SK-N-SH treated with all-trans-retinoic acid at 6 μM for 48 hours (cell line): ENCODE measurements around the gene EXD3.

Experiments
- ATAC-seq: fragments of 200-7000 bp; cut with Tn5 transposase; 3 replicates; pipeline ENCODE4 v1.9.1; 2020; ENCODE audit warnings: mild to moderate bottlenecking, moderate library complexity
- ARNTL ChIP-seq: fragments of 450-650 bp; formaldehyde crosslinking; IDR thresholded peaks from 2 replicates; pipeline ENCODE4 v1.5.0; 2020; ENCODE audit warnings: low read depth, mild to moderate bottlenecking, moderate library complexity, borderline replicate concordance
- BACH2 ChIP-seq: fragments of 250-450 bp; sonication (Bioruptor Pico); IDR thresholded peaks from 2 replicates; pipeline ENCODE4 v1.9.0; 2021; ENCODE audit warnings: mild to moderate bottlenecking, borderline replicate concordance
- CSDC2 ChIP-seq: fragments of 250-450 bp; sonication (Bioruptor Pico); IDR thresholded peaks from 2 replicates; pipeline ENCODE4 v1.5.0; 2020; ENCODE audit warnings: mild to moderate bottlenecking, moderate library complexity
- ESRRG ChIP-seq: fragments of 250-450 bp; sonication (Bioruptor Pico); IDR thresholded peaks from 2 replicates; pipeline ENCODE4 v1.6.1; 2021; ENCODE audit warnings: mild to moderate bottlenecking
- GLIS3 ChIP-seq: fragments of 250-450 bp; sonication (Bioruptor Pico); IDR thresholded peaks from 2 replicates; pipeline ENCODE4 v1.5.0; 2020; ENCODE audit warnings: mild to moderate bottlenecking, moderate library complexity
- ISL1 ChIP-seq: fragments of 250-450 bp; sonication (Bioruptor Pico); IDR thresholded peaks from 2 replicates; pipeline ENCODE4 v2.1.2; 2022; ENCODE audit warnings: mild to moderate bottlenecking, moderate library complexity
- OSR1 ChIP-seq: fragments of 250-450 bp; sonication (Bioruptor Pico); IDR thresholded peaks from 2 replicates; pipeline ENCODE4 v1.8.0; 2022; ENCODE audit warnings: moderate library complexity, mild to moderate bottlenecking, inconsistent platforms
- PPARA ChIP-seq: fragments of 250-450 bp; sonication (Bioruptor Pico); IDR thresholded peaks from 2 replicates; pipeline ENCODE4 v1.5.0; 2020; ENCODE audit warnings: mild to moderate bottlenecking, borderline replicate concordance
- RARB ChIP-seq: fragments of 250-450 bp; sonication (Bioruptor Pico); IDR thresholded peaks from 2 replicates; pipeline ENCODE4 v1.8.0; 2021; ENCODE audit warnings: mild to moderate bottlenecking, moderate library complexity
- SNAI2 ChIP-seq: fragments of 250-450 bp; sonication (Bioruptor Pico); IDR thresholded peaks from 2 replicates; pipeline ENCODE4 v1.5.0; 2020; ENCODE audit warnings: mild to moderate bottlenecking, moderate library complexity
- TCF4 ChIP-seq: fragments of 250-450 bp; sonication (Bioruptor Pico); IDR thresholded peaks from 2 replicates; pipeline ENCODE4 v1.8.0; 2021; ENCODE audit warnings: mild to moderate bottlenecking, moderate library complexity, borderline replicate concordance
- TOX ChIP-seq: fragments of 250-450 bp; sonication (Bioruptor Pico); IDR thresholded peaks from 2 replicates; pipeline ENCODE4 v1.8.0; 2021; ENCODE audit warnings: mild to moderate bottlenecking, moderate library complexity, borderline replicate concordance
- ZC3H10 ChIP-seq: fragments of 250-450 bp; sonication (Bioruptor Pico); IDR thresholded peaks from 2 replicates; pipeline ENCODE4 v1.5.1; 2021; ENCODE audit warnings: mild to moderate bottlenecking, moderate library complexity
- ZFP3 ChIP-seq: fragments of 250-450 bp; sonication (Bioruptor Pico); IDR thresholded peaks from 2 replicates; pipeline ENCODE4 v1.5.0; 2020; ENCODE audit warnings: mild to moderate bottlenecking, moderate library complexity
- ZFP30 ChIP-seq: fragments of 450-650 bp; formaldehyde crosslinking; IDR thresholded peaks from 2 replicates; pipeline ENCODE4 v1.5.0; 2022; ENCODE audit warnings: mild to moderate bottlenecking, moderate library complexity
- ZNF565 ChIP-seq: fragments of 450-650 bp; formaldehyde crosslinking; conservative IDR thresholded peaks from 2 replicates; pipeline ENCODE4 v1.5.0; 2020; ENCODE audit warnings: low read depth, mild to moderate bottlenecking, moderate library complexity
- ZNF70 ChIP-seq: fragments of 450-650 bp; formaldehyde crosslinking; IDR thresholded peaks from 2 replicates; pipeline ENCODE4 v1.5.0; 2020; ENCODE audit warnings: mild to moderate bottlenecking, moderate library complexity
- ZNF8 ChIP-seq: fragments of 450-650 bp; formaldehyde crosslinking; IDR thresholded peaks from 2 replicates; pipeline ENCODE4 v1.5.0; 2020; ENCODE audit warnings: mild to moderate bottlenecking, moderate library complexity
- TF ChIP-seq, protein P1 (sequence below): fragments of 250-450 bp; sonication (Bioruptor Pico); IDR thresholded peaks from 2 replicates; pipeline ENCODE4 v1.8.0; 2020; ENCODE audit warnings: mild to moderate bottlenecking, moderate library complexity, borderline replicate concordance
- TF ChIP-seq, protein P2 (sequence below): fragments of 250-450 bp; sonication (Bioruptor Pico); IDR thresholded peaks from 2 replicates; pipeline ENCODE4 v1.5.0; 2020; ENCODE audit warnings: mild to moderate bottlenecking, moderate library complexity
- TF ChIP-seq, protein P3 (sequence below): fragments of 250-450 bp; sonication (Bioruptor Pico); IDR thresholded peaks from 2 replicates; pipeline ENCODE4 v1.8.0; 2021; ENCODE audit warnings: low read depth, mild to moderate bottlenecking, moderate library complexity, borderline replicate concordance
- TF ChIP-seq, protein P4 (sequence below): fragments of 250-450 bp; sonication (Bioruptor Pico); IDR thresholded peaks from 2 replicates; pipeline ENCODE4 v1.5.1; 2020; ENCODE audit warnings: low read depth, mild to moderate bottlenecking, moderate library complexity
- TF ChIP-seq, protein P5 (sequence below): fragments of 250-450 bp; sonication (Bioruptor Pico); IDR thresholded peaks from 2 replicates; pipeline ENCODE4 v1.5.1; 2021; ENCODE audit warnings: mild to moderate bottlenecking, moderate library complexity

The EXD3 gene

DNA sequence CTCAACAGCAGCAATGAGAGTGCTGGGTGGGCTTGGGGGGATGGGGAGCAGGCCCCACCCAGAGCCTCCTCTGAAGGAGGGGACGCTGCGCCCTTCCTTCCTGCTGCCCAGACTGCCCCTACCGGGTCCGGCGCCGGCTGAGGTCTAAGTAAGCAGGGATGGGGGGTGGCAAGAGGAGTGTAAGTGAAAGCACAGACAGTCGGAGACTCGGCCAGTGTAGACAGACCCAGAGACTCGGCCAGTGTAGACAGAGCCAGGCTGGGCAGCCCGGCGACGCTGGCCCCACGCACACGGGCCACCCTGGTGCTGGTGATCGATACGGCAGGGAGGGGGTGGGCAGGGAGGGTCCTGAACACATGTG lies 25.6 kb upstream of the EXD3 start (continued):
- TF ChIP-seq ZFP30 (CRISPR knock-in tag): no peak

DNA sequence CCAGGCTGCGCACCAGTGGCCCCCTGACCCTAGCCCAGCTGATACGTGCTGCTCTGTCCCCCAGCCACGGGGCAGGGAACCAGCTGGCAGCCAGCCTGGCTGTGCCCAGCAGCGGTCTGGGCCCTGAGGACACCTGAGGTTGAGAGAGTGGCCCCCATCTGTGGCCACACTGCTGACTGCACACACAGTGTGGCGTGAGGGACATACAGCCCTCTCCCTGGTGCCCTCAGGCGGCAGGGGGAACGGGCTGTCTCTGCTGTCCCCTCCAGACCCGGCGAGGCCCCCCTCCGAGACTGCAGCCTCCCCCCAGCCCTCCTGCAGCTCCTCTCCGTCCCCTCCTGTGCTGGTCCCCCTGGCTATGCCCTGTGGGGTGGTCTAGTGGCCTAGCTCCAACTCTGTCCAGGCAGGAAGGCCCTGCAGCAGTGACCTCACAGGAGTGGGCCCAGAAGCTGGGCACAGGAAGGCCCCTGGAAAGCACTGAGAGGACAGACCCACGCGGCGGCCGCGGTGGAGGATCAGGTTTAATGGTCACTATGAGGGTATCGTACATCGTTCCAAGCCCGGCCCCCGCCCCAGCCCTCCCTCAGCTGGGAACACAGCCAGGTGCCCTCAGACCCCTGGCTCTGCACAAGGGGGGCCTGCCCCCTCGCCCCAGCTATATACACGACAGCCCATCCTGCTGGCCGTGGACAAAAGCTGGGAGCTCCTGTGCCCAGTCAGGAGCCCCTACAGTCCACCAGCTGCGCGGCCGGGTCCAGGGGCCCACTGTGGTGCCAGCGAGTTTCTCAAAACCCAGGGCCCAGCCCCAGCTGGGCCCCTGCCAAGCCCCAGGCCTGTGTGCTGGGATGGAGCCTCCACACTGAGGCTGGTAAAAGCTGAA lies 25.0 kb upstream of the EXD3 start:
- no peak for TF ChIP-seq ISL1
- no peak for TF ChIP-seq ZNF8 (CRISPR knock-in tag)
- TF ChIP-seq, protein P1, sequence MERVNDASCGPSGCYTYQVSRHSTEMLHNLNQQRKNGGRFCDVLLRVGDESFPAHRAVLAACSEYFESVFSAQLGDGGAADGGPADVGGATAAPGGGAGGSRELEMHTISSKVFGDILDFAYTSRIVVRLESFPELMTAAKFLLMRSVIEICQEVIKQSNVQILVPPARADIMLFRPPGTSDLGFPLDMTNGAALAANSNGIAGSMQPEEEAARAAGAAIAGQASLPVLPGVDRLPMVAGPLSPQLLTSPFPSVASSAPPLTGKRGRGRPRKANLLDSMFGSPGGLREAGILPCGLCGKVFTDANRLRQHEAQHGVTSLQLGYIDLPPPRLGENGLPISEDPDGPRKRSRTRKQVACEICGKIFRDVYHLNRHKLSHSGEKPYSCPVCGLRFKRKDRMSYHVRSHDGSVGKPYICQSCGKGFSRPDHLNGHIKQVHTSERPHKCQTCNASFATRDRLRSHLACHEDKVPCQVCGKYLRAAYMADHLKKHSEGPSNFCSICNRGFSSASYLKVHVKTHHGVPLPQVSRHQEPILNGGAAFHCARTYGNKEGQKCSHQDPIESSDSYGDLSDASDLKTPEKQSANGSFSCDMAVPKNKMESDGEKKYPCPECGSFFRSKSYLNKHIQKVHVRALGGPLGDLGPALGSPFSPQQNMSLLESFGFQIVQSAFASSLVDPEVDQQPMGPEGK: no peak
- no peak for TF ChIP-seq ZC3H10 (CRISPR knock-in tag)
- no peak for TF ChIP-seq GLIS3 (CRISPR knock-in tag)
- TF ChIP-seq ZFP3 (CRISPR knock-in tag): no peak
- no peak for TF ChIP-seq TOX (CRISPR knock-in tag)
- TF ChIP-seq ZFP30 (CRISPR knock-in tag): no peak
- TF ChIP-seq, protein P2, sequence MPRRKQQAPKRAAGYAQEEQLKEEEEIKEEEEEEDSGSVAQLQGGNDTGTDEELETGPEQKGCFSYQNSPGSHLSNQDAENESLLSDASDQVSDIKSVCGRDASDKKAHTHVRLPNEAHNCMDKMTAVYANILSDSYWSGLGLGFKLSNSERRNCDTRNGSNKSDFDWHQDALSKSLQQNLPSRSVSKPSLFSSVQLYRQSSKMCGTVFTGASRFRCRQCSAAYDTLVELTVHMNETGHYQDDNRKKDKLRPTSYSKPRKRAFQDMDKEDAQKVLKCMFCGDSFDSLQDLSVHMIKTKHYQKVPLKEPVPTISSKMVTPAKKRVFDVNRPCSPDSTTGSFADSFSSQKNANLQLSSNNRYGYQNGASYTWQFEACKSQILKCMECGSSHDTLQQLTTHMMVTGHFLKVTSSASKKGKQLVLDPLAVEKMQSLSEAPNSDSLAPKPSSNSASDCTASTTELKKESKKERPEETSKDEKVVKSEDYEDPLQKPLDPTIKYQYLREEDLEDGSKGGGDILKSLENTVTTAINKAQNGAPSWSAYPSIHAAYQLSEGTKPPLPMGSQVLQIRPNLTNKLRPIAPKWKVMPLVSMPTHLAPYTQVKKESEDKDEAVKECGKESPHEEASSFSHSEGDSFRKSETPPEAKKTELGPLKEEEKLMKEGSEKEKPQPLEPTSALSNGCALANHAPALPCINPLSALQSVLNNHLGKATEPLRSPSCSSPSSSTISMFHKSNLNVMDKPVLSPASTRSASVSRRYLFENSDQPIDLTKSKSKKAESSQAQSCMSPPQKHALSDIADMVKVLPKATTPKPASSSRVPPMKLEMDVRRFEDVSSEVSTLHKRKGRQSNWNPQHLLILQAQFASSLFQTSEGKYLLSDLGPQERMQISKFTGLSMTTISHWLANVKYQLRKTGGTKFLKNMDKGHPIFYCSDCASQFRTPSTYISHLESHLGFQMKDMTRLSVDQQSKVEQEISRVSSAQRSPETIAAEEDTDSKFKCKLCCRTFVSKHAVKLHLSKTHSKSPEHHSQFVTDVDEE (CRISPR knock-in tag): no peak
- TF ChIP-seq, protein P3, sequence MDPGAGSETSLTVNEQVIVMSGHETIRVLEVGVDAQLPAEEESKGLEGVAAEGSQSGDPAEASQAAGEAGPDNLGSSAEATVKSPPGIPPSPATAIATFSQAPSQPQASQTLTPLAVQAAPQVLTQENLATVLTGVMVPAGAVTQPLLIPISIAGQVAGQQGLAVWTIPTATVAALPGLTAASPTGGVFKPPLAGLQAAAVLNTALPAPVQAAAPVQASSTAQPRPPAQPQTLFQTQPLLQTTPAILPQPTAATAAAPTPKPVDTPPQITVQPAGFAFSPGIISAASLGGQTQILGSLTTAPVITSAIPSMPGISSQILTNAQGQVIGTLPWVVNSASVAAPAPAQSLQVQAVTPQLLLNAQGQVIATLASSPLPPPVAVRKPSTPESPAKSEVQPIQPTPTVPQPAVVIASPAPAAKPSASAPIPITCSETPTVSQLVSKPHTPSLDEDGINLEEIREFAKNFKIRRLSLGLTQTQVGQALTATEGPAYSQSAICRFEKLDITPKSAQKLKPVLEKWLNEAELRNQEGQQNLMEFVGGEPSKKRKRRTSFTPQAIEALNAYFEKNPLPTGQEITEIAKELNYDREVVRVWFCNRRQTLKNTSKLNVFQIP (CRISPR knock-in tag): no peak
- TF ChIP-seq CSDC2 (CRISPR knock-in tag): no peak
- TF ChIP-seq OSR1: no peak
- no peak for TF ChIP-seq BACH2 (CRISPR knock-in tag)
- no peak for TF ChIP-seq ZNF70 (CRISPR knock-in tag)
- TF ChIP-seq ESRRG (CRISPR knock-in tag): no peak
- TF ChIP-seq ZNF565 (CRISPR knock-in tag): no peak
- no peak for TF ChIP-seq RARB (CRISPR knock-in tag)
- TF ChIP-seq SNAI2 (CRISPR knock-in tag): no peak
- ATAC-seq: no peak

DNA sequence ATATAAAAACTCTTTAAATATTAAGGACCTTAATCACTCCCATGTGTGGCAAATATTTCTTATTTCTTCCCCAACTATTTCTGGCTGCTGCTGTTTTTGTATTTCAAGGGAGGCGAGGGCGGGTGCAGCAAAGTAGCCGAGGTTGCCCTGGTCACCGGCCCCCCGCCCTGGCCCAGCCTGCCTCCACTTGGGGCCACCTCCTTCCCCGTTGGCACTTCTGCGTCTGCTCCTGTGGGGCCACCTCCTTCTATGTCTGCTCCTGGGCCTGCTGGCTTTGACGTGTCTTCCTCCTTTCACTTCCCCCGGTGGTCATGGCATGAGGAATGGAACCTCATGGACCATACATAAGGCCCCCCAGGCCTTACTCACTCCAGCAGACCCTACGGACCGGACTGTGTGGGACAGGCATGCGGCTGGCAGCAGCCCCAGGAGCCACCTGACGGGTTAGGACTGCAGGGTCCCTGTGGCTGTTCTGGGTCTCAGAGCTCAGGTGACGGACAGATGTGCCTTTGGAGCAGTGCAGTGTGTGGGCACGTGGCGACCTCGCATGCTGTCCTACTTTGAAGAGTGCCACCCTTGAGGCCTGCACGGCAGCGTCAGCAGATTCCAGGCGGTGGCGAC lies 24.0 kb upstream of the EXD3 start:
- TF ChIP-seq ZNF8 (CRISPR knock-in tag) (no peak), ARNTL (CRISPR knock-in tag) (no peak), OSR1 (no peak), ZNF565 (CRISPR knock-in tag) (no peak), ZFP30 (CRISPR knock-in tag) (no peak), SNAI2 (CRISPR knock-in tag) (no peak), ZFP3 (CRISPR knock-in tag) (no peak), GLIS3 (CRISPR knock-in tag) (no peak), CSDC2 (CRISPR knock-in tag) (no peak), ISL1 (no peak), ESRRG (CRISPR knock-in tag) (no peak), TCF4 (CRISPR knock-in tag) (no peak), PPARA (CRISPR knock-in tag) (no peak), TOX (CRISPR knock-in tag) (no peak)
- TF ChIP-seq, protein P4, sequence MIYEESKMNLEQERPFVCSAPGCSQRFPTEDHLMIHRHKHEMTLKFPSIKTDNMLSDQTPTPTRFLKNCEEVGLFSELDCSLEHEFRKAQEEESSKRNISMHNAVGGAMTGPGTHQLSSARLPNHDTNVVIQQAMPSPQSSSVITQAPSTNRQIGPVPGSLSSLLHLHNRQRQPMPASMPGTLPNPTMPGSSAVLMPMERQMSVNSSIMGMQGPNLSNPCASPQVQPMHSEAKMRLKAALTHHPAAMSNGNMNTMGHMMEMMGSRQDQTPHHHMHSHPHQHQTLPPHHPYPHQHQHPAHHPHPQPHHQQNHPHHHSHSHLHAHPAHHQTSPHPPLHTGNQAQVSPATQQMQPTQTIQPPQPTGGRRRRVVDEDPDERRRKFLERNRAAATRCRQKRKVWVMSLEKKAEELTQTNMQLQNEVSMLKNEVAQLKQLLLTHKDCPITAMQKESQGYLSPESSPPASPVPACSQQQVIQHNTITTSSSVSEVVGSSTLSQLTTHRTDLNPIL (CRISPR knock-in tag): no peak
- TF ChIP-seq, protein P2 (CRISPR knock-in tag): no peak
- TF ChIP-seq, protein P5, sequence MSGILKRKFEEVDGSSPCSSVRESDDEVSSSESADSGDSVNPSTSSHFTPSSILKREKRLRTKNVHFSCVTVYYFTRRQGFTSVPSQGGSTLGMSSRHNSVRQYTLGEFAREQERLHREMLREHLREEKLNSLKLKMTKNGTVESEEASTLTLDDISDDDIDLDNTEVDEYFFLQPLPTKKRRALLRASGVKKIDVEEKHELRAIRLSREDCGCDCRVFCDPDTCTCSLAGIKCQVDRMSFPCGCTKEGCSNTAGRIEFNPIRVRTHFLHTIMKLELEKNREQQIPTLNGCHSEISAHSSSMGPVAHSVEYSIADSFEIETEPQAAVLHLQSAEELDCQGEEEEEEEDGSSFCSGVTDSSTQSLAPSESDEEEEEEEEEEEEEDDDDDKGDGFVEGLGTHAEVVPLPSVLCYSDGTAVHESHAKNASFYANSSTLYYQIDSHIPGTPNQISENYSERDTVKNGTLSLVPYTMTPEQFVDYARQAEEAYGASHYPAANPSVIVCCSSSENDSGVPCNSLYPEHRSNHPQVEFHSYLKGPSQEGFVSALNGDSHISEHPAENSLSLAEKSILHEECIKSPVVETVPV (CRISPR knock-in tag): no peak
- peak; percentile 4; the same call in 2 of the 3 replicates for ATAC-seq
